ENCODE measurements around the gene CLEC4E.

DNA sequence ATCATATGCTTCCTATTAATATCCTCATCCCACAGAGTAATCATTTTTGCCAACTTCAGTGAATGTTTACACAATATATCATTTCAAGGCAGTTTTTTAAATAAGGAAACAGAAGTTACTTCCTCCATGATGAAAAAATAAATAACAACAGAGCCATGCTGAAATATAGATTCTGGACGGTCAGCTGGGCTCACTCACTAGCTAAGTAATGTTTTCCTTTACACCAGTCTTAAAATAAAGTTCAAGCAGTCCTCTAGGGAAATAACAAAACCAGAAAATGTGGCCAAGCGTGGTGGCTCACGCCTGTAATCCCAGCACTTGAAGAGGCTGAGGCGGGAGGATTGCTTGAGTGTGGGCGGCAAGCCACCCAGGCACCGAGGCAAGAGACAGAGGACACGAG is 43.3 kb upstream of the CLEC4E start:
- TF ChIP-seq EZH2 (IDR thresholded peaks at IDR 0.05; ENCODE audit: borderline replicate concordance): no peak
- TF ChIP-seq, protein P1, sequence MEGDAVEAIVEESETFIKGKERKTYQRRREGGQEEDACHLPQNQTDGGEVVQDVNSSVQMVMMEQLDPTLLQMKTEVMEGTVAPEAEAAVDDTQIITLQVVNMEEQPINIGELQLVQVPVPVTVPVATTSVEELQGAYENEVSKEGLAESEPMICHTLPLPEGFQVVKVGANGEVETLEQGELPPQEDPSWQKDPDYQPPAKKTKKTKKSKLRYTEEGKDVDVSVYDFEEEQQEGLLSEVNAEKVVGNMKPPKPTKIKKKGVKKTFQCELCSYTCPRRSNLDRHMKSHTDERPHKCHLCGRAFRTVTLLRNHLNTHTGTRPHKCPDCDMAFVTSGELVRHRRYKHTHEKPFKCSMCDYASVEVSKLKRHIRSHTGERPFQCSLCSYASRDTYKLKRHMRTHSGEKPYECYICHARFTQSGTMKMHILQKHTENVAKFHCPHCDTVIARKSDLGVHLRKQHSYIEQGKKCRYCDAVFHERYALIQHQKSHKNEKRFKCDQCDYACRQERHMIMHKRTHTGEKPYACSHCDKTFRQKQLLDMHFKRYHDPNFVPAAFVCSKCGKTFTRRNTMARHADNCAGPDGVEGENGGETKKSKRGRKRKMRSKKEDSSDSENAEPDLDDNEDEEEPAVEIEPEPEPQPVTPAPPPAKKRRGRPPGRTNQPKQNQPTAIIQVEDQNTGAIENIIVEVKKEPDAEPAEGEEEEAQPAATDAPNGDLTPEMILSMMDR (IDR thresholded peaks at IDR 0.05; ENCODE audit: poor library complexity): no peak
- no peak for TF ChIP-seq EZH2phosphoT487 (IDR thresholded peaks at IDR 0.05; ENCODE audit: low read depth, severe bottlenecking, unreplicated experiment)

All from hepatocyte (in vitro differentiated cells).